SK-N-SH (cell line): ENCODE data around the gene AGFG1.

Source experiments
- EZH2phosphoT487 ChIP-seq: fragments of 200-600 bp; sonication (generic); IDR thresholded peaks from 2 replicates; pipeline ENCODE4 v1.6.1; 2017; ENCODE audit warnings: low read depth, mixed run types, mild to moderate bottlenecking, antibody characterized with exemption, moderate library complexity, borderline replicate concordance
- NFIC ChIP-seq: IDR thresholded peaks from 2 replicates; pipeline ENCODE4 v1.4.0; 2012; ENCODE audit warnings: borderline replicate concordance
- POLR2AphosphoS5 ChIP-seq: IDR thresholded peaks from 2 replicates; pipeline ENCODE4 v1.6.1; 2012; ENCODE audit warnings: low read depth, low read length

GRCh38 chr2:227464361-227464760 is 7.6 kb upstream of the AGFG1 start:
- TF ChIP-seq NFIC (no peak), POLR2AphosphoS5 (no peak), EZH2phosphoT487 (no peak)
